SK-N-SH (cell line): Measurements from ENCODE around the gene SEMA3D. TPM values are rescaled to one million over a fixed set of nuclear protein-coding genes. Genes with fewer than 3 reads are reported as not detected.

Experiments
- CTCF ChIA-PET: fragments of 300-600, 350-600 bp; formaldehyde crosslinking; extraction: SDS; loops from one replicate; lab custom pipeline; 2021; lab: Yijun Ruan, JAX
- POLR2A ChIA-PET: fragments of 350-600 bp; sonication (Branson Sonifier 250); formaldehyde crosslinking; extraction: SDS; loops from one replicate; lab custom pipeline; 2020; ENCODE audit warnings: antibody characterized with exemption, inconsistent platforms; lab: Yijun Ruan, JAX
- DNase-seq: peaks from one replicate; pipeline ENCODE4 v3.0.0; 2012
- H2AFZ ChIP-seq: fragments of 200-600 bp; sonication (generic); 2 replicates; pipeline ENCODE4 v1.8.1; 2016; ENCODE audit warnings: antibody characterized with exemption, mild to moderate bottlenecking, low read depth
- H3F3A ChIP-seq: fragments of 200-600 bp; sonication (generic); replicated peaks from 2 replicates; pipeline ENCODE3; 2016; ENCODE audit warnings: antibody characterized with exemption, mild to moderate bottlenecking; ENCODE audit not compliant: insufficient read depth
- H3K27ac ChIP-seq, 2 experiments: fragments of 200-500 bp in 1 of 2; fragments of 200-600 bp in 1 of 2; sonication (Bioruptor generic) in 1 of 2; sonication (generic), shearing (Covaris generic) in 1 of 2; 2 replicates each; pipeline versions ENCODE4 v1.5.1 to v1.6.1; 2014 to 2016; ENCODE audit warnings: low read depth in 2 of 2, inconsistent platforms in 1 of 2, low read length in 1 of 2, mild to moderate bottlenecking in 1 of 2, mixed read lengths in 1 of 2
- H3K27me3 ChIP-seq: fragments of 200-600 bp; sonication (generic), shearing (Covaris generic); 2 replicates; pipeline ENCODE4 v1.6.1; 2016; ENCODE audit warnings: mixed run types; ENCODE audit not compliant: insufficient read depth
- H3K36me3 ChIP-seq, 2 experiments: fragments of 200-500 bp in 1 of 2; fragments of 200-600 bp in 1 of 2; sonication (Bioruptor generic) in 1 of 2; sonication (generic) in 1 of 2; replicated peaks in 1 of 2; 2 replicates each; pipeline versions ENCODE3 to v1.5.1; 2014 to 2016; ENCODE audit warnings: low read length in 1 of 2, mild to moderate bottlenecking in 1 of 2; ENCODE audit not compliant: insufficient read depth in 2 of 2, control insufficient read depth in 1 of 2
- H3K4me1 ChIP-seq, 2 experiments: fragments of 200-500 bp in 1 of 2; fragments of 200-600 bp in 1 of 2; sonication (Bioruptor generic) in 1 of 2; sonication (generic), shearing (Covaris generic) in 1 of 2; 2 replicates each; pipeline versions ENCODE4 v1.5.1 to v1.6.1; 2014 to 2016; ENCODE audit warnings: low read depth in 1 of 2, low read length in 1 of 2, mixed run types in 1 of 2; ENCODE audit not compliant: insufficient read depth in 2 of 2, control insufficient read depth in 1 of 2
- H3K4me2 ChIP-seq: fragments of 200-600 bp; sonication (generic), shearing (Covaris generic); 2 replicates; pipeline ENCODE4 v1.6.1; 2017; ENCODE audit warnings: mixed run types
- H3K4me3 ChIP-seq, 2 experiments: fragments of 200-500 bp in 1 of 2; fragments of 200-600 bp in 1 of 2; sonication (Bioruptor generic) in 1 of 2; sonication (generic), shearing (Covaris generic) in 1 of 2; 2 replicates each; pipeline versions ENCODE4 v1.5.1 to v1.8.1; 2014 to 2016; ENCODE audit warnings: low read depth in 2 of 2, inconsistent platforms in 1 of 2, low read length in 1 of 2, mild to moderate bottlenecking in 1 of 2, mixed read lengths in 1 of 2, moderate library complexity in 1 of 2
- H3K79me2 ChIP-seq: fragments of 200-600 bp; sonication (generic); 2 replicates; pipeline ENCODE4 v1.8.1; 2017; ENCODE audit warnings: mild to moderate bottlenecking; ENCODE audit not compliant: insufficient read depth
- H3K9ac ChIP-seq: fragments of 200-600 bp; sonication (generic); 2 replicates; pipeline ENCODE4 v1.6.1; 2017; ENCODE audit warnings: mixed run types
- H3K9me2 ChIP-seq: fragments of 200-600 bp; sonication (generic); 2 replicates; pipeline ENCODE4 v1.6.1; 2017; ENCODE audit warnings: mixed run types
- H3K9me3 ChIP-seq: fragments of 200-600 bp; sonication (generic); 2 replicates; pipeline ENCODE4 v1.6.1; 2017; ENCODE audit warnings: mixed run types, mild to moderate bottlenecking, moderate library complexity
- H4K20me1 ChIP-seq: fragments of 200-600 bp; sonication (generic); 2 replicates; pipeline ENCODE4 v1.6.1; 2017; ENCODE audit warnings: mild to moderate bottlenecking, mixed run types; ENCODE audit not compliant: insufficient read depth
- CHD2 ChIP-seq: fragments of 150-350 bp; IDR thresholded peaks from 2 replicates; pipeline ENCODE4 v1.6.1; 2018; ENCODE audit warnings: low read length; ENCODE audit not compliant: partially characterized antibody
- ELF1 ChIP-seq: IDR thresholded peaks from 2 replicates; pipeline ENCODE4 v1.4.0; 2012
- EP300 ChIP-seq, 2 experiments: IDR thresholded peaks; 2 replicates each; pipeline versions ENCODE4 v1.4.0 to v1.6.1; 2012; ENCODE audit warnings: borderline replicate concordance in 1 of 2, low read depth in 1 of 2, low read length in 1 of 2
- EZH2phosphoT487 ChIP-seq: fragments of 200-600 bp; sonication (generic); IDR thresholded peaks from 2 replicates; pipeline ENCODE4 v1.6.1; 2017; ENCODE audit warnings: low read depth, mixed run types, mild to moderate bottlenecking, antibody characterized with exemption, moderate library complexity, borderline replicate concordance
- FOSL2 ChIP-seq: IDR thresholded peaks from 2 replicates; pipeline ENCODE4 v1.4.0; 2012; ENCODE audit warnings: low read depth, mild to moderate bottlenecking, moderate library complexity, borderline replicate concordance
- FOXJ3 ChIP-seq: sonication (generic); formaldehyde crosslinking; IDR thresholded peaks from 2 replicates; pipeline ENCODE4 v1.5.1; 2020; ENCODE audit warnings: mild to moderate bottlenecking, missing genetic modification reagents
- GABPA ChIP-seq: IDR thresholded peaks from 2 replicates; pipeline ENCODE4 v1.4.0; 2012; ENCODE audit warnings: low read depth, mild to moderate bottlenecking
- GATA2 ChIP-seq: sonication (generic); formaldehyde crosslinking; IDR thresholded peaks from 2 replicates; pipeline ENCODE4 v1.5.0; 2020; ENCODE audit warnings: mild to moderate bottlenecking, missing genetic modification reagents
- MXI1 ChIP-seq: IDR thresholded peaks from 2 replicates; pipeline ENCODE4 v1.6.1; 2012; ENCODE audit warnings: mild to moderate bottlenecking, low read depth, low read length, improper control_type of control experiment
- NFIC ChIP-seq: IDR thresholded peaks from 2 replicates; pipeline ENCODE4 v1.4.0; 2012; ENCODE audit warnings: borderline replicate concordance
- NRF1 ChIP-seq: IDR thresholded peaks from 2 replicates; pipeline ENCODE4 v1.6.1; 2012; ENCODE audit warnings: low read depth, mild to moderate bottlenecking, low read length
- PBX3 ChIP-seq: IDR thresholded peaks from 2 replicates; pipeline ENCODE4; 2012
- POLR2AphosphoS5 ChIP-seq: IDR thresholded peaks from 2 replicates; pipeline ENCODE4 v1.6.1; 2012; ENCODE audit warnings: low read depth, low read length
- RAD21 ChIP-seq: IDR thresholded peaks from 2 replicates; pipeline ENCODE4 v1.6.1; 2012; ENCODE audit warnings: mild to moderate bottlenecking, low read length
- REST ChIP-seq: IDR thresholded peaks from 2 replicates; pipeline ENCODE4 v1.6.1; 2012; ENCODE audit warnings: mild to moderate bottlenecking, low read depth, low read length, moderate library complexity
- RFX5 ChIP-seq: IDR thresholded peaks from 2 replicates; pipeline ENCODE4 v1.6.1; 2012; ENCODE audit warnings: mild to moderate bottlenecking, improper control_type of control experiment, low read length
- RXRA ChIP-seq: IDR thresholded peaks from 2 replicates; pipeline ENCODE4 v1.4.0; 2012; ENCODE audit warnings: low read depth, mild to moderate bottlenecking, borderline replicate concordance
- TCF12 ChIP-seq: IDR thresholded peaks from 2 replicates; pipeline ENCODE4 v1.4.0; 2012
- WGBS: methylation state at CpG from one replicate; pipeline ENCODE4 v1.1.6; 2017; ENCODE audit warnings: low lambda C conversion rate; 5-methylcytosine and 5-hydroxymethylcytosine counted together
- polyA plus RNA-seq, 3 experiments: library from polyadenylated mRNA; depleted of rRNA; stranded (reverse); fragments of >200 nt; gene quantifications; 2 replicates each; pipeline ENCODE4 v1.2.3, GENCODE V29; 2012
- TF ChIP-seq, protein P1 (sequence below): fragments of 200-600 bp; sonication (generic); IDR thresholded peaks from 2 replicates; pipeline ENCODE4 v1.6.1; 2017; ENCODE audit warnings: antibody characterized with exemption, mild to moderate bottlenecking, moderate library complexity
- TF ChIP-seq, protein P2 (sequence below): IDR thresholded peaks from 2 replicates; pipeline ENCODE4 v1.4.0; 2012; ENCODE audit warnings: low read depth, borderline replicate concordance
- TF ChIP-seq, protein P3 (sequence below): fragments of 150-350 bp; IDR thresholded peaks from 2 replicates; pipeline ENCODE4 v1.6.1; 2017; ENCODE audit warnings: antibody characterized with exemption, low read length, low read depth, borderline replicate concordance

The SEMA3D gene
- polyA plus RNA-seq, 1 of the 3 experiments (the other 2 are of a cell fraction): 30.1 TPM

DNA sequence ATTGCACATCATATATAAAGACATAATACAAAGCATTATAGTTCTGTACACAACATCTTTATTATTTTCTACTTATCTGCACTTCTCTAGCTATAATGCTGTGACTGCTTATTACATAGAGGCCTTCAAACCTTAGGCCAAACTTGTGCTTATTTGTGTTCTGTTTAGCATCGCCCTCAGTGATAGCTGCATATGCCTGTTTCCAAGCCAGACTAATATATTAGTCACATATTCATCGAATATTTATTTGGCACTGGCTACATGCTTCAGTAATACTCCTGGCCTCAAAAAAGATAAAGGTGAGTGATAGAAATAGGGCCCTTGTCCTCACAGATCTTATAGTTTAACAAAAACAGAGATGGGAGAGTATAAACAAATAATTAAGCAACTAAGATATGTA lies 30.2 kb upstream of the SEMA3D start (continued):
- TF ChIP-seq, protein P1, sequence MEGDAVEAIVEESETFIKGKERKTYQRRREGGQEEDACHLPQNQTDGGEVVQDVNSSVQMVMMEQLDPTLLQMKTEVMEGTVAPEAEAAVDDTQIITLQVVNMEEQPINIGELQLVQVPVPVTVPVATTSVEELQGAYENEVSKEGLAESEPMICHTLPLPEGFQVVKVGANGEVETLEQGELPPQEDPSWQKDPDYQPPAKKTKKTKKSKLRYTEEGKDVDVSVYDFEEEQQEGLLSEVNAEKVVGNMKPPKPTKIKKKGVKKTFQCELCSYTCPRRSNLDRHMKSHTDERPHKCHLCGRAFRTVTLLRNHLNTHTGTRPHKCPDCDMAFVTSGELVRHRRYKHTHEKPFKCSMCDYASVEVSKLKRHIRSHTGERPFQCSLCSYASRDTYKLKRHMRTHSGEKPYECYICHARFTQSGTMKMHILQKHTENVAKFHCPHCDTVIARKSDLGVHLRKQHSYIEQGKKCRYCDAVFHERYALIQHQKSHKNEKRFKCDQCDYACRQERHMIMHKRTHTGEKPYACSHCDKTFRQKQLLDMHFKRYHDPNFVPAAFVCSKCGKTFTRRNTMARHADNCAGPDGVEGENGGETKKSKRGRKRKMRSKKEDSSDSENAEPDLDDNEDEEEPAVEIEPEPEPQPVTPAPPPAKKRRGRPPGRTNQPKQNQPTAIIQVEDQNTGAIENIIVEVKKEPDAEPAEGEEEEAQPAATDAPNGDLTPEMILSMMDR: no peak
- TF ChIP-seq TCF12 (no peak), PBX3 (no peak), RXRA (no peak), GATA2 (no peak)
- TF ChIP-seq, protein P2, sequence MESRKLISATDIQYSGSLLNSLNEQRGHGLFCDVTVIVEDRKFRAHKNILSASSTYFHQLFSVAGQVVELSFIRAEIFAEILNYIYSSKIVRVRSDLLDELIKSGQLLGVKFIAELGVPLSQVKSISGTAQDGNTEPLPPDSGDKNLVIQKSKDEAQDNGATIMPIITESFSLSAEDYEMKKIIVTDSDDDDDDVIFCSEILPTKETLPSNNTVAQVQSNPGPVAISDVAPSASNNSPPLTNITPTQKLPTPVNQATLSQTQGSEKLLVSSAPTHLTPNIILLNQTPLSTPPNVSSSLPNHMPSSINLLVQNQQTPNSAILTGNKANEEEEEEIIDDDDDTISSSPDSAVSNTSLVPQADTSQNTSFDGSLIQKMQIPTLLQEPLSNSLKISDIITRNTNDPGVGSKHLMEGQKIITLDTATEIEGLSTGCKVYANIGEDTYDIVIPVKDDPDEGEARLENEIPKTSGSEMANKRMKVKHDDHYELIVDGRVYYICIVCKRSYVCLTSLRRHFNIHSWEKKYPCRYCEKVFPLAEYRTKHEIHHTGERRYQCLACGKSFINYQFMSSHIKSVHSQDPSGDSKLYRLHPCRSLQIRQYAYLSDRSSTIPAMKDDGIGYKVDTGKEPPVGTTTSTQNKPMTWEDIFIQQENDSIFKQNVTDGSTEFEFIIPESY: no peak

- TF ChIP-seq GABPA (no peak), GATA2 (no peak), FOXJ3 (CRISPR knock-in tag) (no peak), RFX5 (no peak), MXI1 (no peak), EP300 (IDR thresholded peaks at IDR 0.05; ENCODE audit: borderline replicate concordance in 1 of 2, low read depth in 1 of 2, low read length in 1 of 2) (no peak), NRF1 (no peak), ELF1 (no peak), EZH2phosphoT487 (no peak), FOSL2 (no peak), CHD2 (no peak), POLR2AphosphoS5 (no peak), RAD21 (no peak), REST (no peak), NFIC (no peak), PBX3 (no peak)
- TF ChIP-seq, protein P3, sequence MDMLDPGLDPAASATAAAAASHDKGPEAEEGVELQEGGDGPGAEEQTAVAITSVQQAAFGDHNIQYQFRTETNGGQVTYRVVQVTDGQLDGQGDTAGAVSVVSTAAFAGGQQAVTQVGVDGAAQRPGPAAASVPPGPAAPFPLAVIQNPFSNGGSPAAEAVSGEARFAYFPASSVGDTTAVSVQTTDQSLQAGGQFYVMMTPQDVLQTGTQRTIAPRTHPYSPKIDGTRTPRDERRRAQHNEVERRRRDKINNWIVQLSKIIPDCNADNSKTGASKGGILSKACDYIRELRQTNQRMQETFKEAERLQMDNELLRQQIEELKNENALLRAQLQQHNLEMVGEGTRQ: no peak
- H3K4me2 ChIP-seq: no peak overlapping the region
- peaks cover 0 to 2% of the 10 kb centered on the region in 2 experiments; a peak in 1 of 4 replicates for H3K4me1 ChIP-seq
- no peaks in the 10 kb centered on the region for H3K9me2 ChIP-seq
- H3K27ac ChIP-seq: no peak overlapping the region
- no peaks in the 10 kb centered on the region for H3K36me3 ChIP-seq
- H2AFZ ChIP-seq: peak overlapping the region; percentile 19
- DNase-seq: no peak
- ChIA-PET POLR2A (no interaction called here), CTCF (interaction anchor here (1.4 kb wide), 1 partner anchor 10 kb away, joined by 3 read pairs; no protein-coding TSS in a partner anchor)
- no peaks in the 10 kb centered on the region for H3K79me2 ChIP-seq
- H3K27me3 ChIP-seq: no peaks in the 10 kb centered on the region
- no peak overlapping the region for H3K9ac ChIP-seq
- no peaks in the 10 kb centered on the region for H4K20me1 ChIP-seq
- no peaks in the 10 kb centered on the region for H3K9me3 ChIP-seq
- H3F3A ChIP-seq: no peaks in the 10 kb centered on the region
- H3K4me3 ChIP-seq: no peak overlapping the region
- 96% methylated on average over 1 of the region's 1 CpG for WGBS
These were observed 28.2 kb upstream of the SEMA3D start for GRCh38 chr7:85215098-85215497.
